ENCODE measurements around the gene IRF9. TPM values are rescaled to one million over a fixed set of nuclear protein-coding genes. Genes with fewer than 3 reads are reported as not detected.

IRF9 gene
- total and polyA plus RNA-seq, 2 of the 13 experiments (the other 11 are each of a cell fraction or from before 2014, with no cell fraction given): 14.9 to 49.7 TPM

DNA sequence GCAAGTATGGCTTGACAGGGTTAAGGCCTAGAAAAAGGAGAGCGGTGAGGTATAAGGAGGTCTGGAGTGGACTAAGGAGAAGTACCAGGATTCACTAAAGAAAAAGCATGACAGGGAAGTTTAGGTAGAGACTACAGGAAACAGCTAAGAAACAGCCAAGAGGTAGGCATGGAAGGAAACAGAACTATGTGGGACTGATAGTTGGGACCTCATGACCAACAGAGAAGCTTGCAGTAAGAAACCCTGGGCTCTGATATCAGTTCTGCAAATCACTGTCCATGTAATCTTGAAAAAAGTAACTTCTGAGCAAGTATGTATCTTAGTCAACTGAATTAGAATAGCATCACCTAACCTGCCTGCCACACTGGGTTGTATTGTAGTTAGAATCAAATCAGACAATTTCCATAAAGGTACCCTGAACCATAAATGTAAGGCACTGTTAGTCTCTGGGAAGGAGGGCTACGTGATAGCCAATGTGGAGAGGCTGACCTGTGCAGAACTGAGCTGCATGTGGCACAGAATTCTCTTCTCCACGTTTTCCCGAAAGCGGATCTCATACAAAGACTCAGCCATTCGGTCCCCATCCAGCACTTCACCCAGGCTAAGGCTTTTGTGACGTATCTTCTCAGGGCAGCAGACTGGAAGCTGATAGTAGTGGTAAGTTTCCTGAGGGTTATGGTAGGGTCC, 33.3 kb downstream of the IRF9 start (continued):
- peak; percentile 18 for TF ChIP-seq HNRNPH1 (optimal IDR thresholded peaks at IDR 0.05; ENCODE audit: low read depth, low read length)
- TF ChIP-seq, protein P1, sequence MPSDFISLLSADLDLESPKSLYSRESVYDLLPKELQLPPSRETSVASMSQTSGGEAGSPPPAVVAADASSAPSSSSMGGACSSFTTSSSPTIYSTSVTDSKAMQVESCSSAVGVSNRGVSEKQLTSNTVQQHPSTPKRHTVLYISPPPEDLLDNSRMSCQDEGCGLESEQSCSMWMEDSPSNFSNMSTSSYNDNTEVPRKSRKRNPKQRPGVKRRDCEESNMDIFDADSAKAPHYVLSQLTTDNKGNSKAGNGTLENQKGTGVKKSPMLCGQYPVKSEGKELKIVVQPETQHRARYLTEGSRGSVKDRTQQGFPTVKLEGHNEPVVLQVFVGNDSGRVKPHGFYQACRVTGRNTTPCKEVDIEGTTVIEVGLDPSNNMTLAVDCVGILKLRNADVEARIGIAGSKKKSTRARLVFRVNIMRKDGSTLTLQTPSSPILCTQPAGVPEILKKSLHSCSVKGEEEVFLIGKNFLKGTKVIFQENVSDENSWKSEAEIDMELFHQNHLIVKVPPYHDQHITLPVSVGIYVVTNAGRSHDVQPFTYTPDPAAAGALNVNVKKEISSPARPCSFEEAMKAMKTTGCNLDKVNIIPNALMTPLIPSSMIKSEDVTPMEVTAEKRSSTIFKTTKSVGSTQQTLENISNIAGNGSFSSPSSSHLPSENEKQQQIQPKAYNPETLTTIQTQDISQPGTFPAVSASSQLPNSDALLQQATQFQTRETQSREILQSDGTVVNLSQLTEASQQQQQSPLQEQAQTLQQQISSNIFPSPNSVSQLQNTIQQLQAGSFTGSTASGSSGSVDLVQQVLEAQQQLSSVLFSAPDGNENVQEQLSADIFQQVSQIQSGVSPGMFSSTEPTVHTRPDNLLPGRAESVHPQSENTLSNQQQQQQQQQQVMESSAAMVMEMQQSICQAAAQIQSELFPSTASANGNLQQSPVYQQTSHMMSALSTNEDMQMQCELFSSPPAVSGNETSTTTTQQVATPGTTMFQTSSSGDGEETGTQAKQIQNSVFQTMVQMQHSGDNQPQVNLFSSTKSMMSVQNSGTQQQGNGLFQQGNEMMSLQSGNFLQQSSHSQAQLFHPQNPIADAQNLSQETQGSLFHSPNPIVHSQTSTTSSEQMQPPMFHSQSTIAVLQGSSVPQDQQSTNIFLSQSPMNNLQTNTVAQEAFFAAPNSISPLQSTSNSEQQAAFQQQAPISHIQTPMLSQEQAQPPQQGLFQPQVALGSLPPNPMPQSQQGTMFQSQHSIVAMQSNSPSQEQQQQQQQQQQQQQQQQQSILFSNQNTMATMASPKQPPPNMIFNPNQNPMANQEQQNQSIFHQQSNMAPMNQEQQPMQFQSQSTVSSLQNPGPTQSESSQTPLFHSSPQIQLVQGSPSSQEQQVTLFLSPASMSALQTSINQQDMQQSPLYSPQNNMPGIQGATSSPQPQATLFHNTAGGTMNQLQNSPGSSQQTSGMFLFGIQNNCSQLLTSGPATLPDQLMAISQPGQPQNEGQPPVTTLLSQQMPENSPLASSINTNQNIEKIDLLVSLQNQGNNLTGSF (CRISPR knock-in tag; IDR thresholded peaks at IDR 0.05): no peak
- TF ChIP-seq THAP11 (CRISPR knock-in tag; IDR thresholded peaks at IDR 0.05): no peak
- no peak for TF ChIP-seq MEIS2 (CRISPR knock-in tag; IDR thresholded peaks at IDR 0.05)
- TF ChIP-seq ZNF142 (CRISPR knock-in tag; IDR thresholded peaks at IDR 0.05): no peak
- no peak for TF ChIP-seq FOXP4 (CRISPR knock-in tag; IDR thresholded peaks at IDR 0.05)
- no peak for TF ChIP-seq ARID2 (CRISPR knock-in tag; IDR thresholded peaks at IDR 0.05; ENCODE audit: borderline replicate concordance)
- peak; percentile 33 for TF ChIP-seq PRPF4 (IDR thresholded peaks at IDR 0.05; ENCODE audit: low read depth, low read length, poor library complexity, severe bottlenecking)
- TF ChIP-seq RFX5 (IDR thresholded peaks at IDR 0.05; ENCODE audit: low read depth, low read length): no peak
- TF ChIP-seq FOXM1 (CRISPR knock-in tag; IDR thresholded peaks at IDR 0.05): no peak
- no peak for TF ChIP-seq ZNF570 (CRISPR knock-in tag; IDR thresholded peaks at IDR 0.05; ENCODE audit: borderline replicate concordance)
- TF ChIP-seq, protein P2, sequence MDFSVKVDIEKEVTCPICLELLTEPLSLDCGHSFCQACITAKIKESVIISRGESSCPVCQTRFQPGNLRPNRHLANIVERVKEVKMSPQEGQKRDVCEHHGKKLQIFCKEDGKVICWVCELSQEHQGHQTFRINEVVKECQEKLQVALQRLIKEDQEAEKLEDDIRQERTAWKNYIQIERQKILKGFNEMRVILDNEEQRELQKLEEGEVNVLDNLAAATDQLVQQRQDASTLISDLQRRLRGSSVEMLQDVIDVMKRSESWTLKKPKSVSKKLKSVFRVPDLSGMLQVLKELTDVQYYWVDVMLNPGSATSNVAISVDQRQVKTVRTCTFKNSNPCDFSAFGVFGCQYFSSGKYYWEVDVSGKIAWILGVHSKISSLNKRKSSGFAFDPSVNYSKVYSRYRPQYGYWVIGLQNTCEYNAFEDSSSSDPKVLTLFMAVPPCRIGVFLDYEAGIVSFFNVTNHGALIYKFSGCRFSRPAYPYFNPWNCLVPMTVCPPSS (IDR thresholded peaks at IDR 0.05): no peak

All from HepG2 (cell line).